ENCODE measurements around the gene SLC25A19.
"Not testable (repeated sequence)": the region's sequence is repeated elsewhere in the genome, so short reads cannot be mapped to it uniquely, and the experiment has no call there.

SLC25A19 gene

DNA sequence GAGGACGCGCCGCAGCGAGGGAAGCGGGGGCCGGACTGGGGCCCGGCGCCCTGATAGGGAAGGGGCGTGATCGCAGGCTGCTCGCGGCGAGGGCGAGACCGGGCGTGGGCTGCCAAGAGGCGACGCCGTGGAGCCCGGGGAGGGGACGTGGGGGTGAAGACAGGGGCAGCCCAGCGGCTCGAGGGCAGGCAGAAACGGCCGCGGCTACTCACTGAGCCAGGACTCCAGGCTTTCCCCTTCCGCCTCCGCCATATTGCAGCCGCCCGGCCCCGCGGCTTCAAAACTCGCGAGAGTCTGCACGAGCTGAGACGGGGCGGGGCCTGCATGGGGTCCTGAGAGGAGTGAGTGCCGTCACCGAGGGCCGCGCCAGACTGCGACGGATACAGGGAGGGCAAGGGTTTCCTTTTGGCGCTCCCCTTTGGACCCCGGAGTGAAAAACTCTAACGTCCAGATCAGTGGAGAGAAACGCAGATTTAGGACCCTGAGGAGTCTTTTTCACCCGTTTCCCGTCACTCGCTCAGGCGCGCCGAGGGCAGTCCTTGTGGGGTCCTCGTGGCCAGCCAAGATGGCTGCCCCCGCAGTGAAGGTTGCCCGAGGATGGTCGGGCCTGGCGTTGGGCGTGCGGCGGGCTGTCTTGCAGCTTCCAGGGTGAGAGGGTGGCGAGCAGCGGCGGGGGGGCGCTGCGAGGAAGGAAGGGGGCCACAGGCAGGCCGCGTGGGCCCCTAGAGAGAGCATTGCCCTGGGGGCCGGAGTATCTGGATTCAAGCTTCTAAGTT, 27.7 kb downstream of the SLC25A19 start, which contains the start of the genes GGA3 and MRPS7:
TSS of gene GGA3 (minus strand) at position 271 of the 776 bp plus-strand sequence. CDS start at position 252, 19 bp downstream.
TSS of gene MRPS7 (plus strand) at position 544 of the 776 bp plus-strand sequence. CDS start at position 566, 22 bp downstream.
- peak within 1 kb of the TSS; percentile 92 for H2AFZ ChIP-seq
- H3K4me1 ChIP-seq = peaks cover 16% of the 10 kb centered on the region

GRCh38 chr17:75260641-75261335, 28.4 kb downstream of the SLC25A19 start:
- no peaks in the 10 kb centered on the region for H3K36me3 ChIP-seq (ENCODE audit: control insufficient read depth, insufficient read depth, low read length)
- H3K27me3 ChIP-seq (ENCODE audit: control insufficient read depth, insufficient read depth, low read length) = no peaks in the 10 kb centered on the region
- peaks cover 16% of the 10 kb centered on the region for H3K4me1 ChIP-seq
- peak overlapping the region; percentile 97 for H3K4me2 ChIP-seq (ENCODE audit: low read length)
- H2AFZ ChIP-seq = peak overlapping the region; percentile 92
- H3K9ac ChIP-seq = peak overlapping the region; percentile 92
- no peak for TF ChIP-seq CTCF (IDR thresholded peaks at IDR 0.05)
- peak overlapping the region; percentile 98 for H3K27ac ChIP-seq
- peak overlapping the region; percentile 95 for H3K4me3 ChIP-seq (ENCODE audit: low read depth, low read length)
- peaks cover 54% of the 10 kb centered on the region for H3K79me2 ChIP-seq
- H3K9me3 ChIP-seq (ENCODE audit: control insufficient read depth, low read length) = no peaks in the 10 kb centered on the region

More for the DNA sequence above, 27.7 kb downstream of the SLC25A19 start, which contains the start of the genes GGA3 and MRPS7:
- Histone ChIP-seq H3K9me3 (ENCODE audit: control insufficient read depth, low read length) (no peaks in the 10 kb centered on the region), H3K27ac (peak within 1 kb of the TSS; percentile 98), H3K4me3 (ENCODE audit: low read depth, low read length) (peak within 1 kb of the TSS; percentile 95), H3K4me2 (ENCODE audit: low read length) (peak within 1 kb of the TSS; percentile 97), H3K36me3 (ENCODE audit: control insufficient read depth, insufficient read depth, low read length) (no peaks in the 10 kb centered on the region), H3K27me3 (ENCODE audit: control insufficient read depth, insufficient read depth, low read length) (no peaks in the 10 kb centered on the region), H3K9ac (peak within 1 kb of the TSS; percentile 92), H3K79me2 (peaks cover 51% of the 10 kb centered on the region)
- TF ChIP-seq CTCF (IDR thresholded peaks at IDR 0.05) = no peak

- H3K4me3 ChIP-seq (ENCODE audit: low read depth, low read length); H3K27me3 ChIP-seq (ENCODE audit: control insufficient read depth, insufficient read depth, low read length); H3K9me3 ChIP-seq (ENCODE audit: control insufficient read depth, low read length); H2AFZ ChIP-seq; H3K27ac ChIP-seq; H3K4me1 ChIP-seq; H3K36me3 ChIP-seq (ENCODE audit: control insufficient read depth, insufficient read depth, low read length); H3K4me2 ChIP-seq (ENCODE audit: low read length); H3K9ac ChIP-seq: not testable (repeated sequence)
- H3K79me2 ChIP-seq = peaks cover 63% of the 10 kb centered on the region
Measured at GRCh38 chr17:75257228-75257627, 32.0 kb downstream of the SLC25A19 start.

DNA sequence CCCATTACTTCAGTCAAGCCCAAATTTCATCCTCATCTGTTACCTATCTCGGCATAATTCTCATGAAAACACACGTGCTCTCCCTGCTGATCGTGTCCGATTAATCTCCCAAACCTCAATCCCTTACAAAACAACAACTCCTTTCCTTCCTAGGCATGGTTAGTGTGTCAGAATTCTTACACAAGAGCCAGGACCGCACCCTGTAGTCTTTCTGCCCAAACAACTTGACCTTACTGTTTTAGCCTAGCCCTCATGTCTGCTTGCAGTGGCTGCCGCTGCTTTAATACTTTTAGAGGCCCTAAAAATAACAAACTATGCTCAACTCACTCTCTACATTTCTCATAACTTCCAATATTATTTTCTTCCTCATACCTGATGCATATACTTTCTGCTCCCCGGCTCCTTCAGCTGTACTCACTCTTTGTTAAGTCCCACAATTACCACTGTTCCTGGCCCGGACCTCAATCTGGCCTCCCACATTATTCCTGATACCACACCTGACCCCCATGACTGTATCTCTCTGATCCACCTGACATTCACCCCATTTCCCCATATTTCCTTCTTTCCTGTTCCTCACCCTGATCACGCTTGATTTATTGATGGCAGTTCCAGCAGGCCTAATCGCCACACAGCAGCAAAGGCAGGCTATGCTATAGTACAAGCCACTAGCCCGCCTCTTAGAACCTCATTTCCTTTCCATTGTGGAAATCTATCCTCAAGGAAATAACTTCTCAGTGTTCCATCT, 33.1 kb downstream of the SLC25A19 start:
- not testable (repeated sequence) for H3K36me3 ChIP-seq (ENCODE audit: control insufficient read depth, insufficient read depth, low read length); H3K4me1 ChIP-seq; H3K4me2 ChIP-seq (ENCODE audit: low read length); H3K9me3 ChIP-seq (ENCODE audit: control insufficient read depth, low read length); H2AFZ ChIP-seq; H3K27ac ChIP-seq; H3K4me3 ChIP-seq (ENCODE audit: low read depth, low read length); H3K9ac ChIP-seq; H3K27me3 ChIP-seq (ENCODE audit: control insufficient read depth, insufficient read depth, low read length)
- peaks cover 64% of the 10 kb centered on the region for H3K79me2 ChIP-seq

DNA sequence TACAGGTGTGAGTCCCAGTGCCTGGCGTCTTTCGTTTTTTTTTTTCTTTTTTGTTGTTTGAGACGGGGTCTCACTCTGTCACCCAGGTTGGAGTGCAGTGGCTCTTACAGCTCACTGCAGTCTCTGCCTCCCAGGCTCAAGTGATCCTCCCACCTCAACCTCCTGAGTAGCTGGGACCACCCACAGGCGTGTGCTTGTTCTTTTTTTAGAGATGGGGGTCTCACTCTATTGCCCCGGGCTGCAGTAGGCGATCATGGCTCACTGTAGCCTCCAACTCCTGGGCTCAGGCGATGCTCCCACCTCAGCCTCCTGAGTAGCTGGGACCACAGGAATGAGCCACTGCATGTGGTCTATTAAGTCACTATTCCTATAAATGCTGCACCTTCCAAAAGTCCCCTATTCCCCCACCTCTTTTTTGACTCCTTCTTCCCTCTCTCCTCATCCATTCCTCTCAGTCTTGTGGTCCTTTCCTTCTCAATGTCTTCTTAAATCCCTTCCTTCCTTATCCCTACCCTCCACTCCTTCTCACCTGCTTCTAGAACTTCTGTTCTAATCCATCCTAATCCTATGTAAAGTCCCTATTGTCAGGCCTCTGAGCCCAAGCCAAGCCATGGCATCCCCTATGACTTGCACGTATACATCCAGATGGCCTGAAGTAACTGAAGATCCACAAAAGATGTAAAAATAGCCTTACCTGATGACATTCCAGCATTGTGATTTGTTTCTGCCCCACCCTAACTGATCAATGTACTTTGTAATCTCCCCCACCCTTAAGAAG, 37.0 kb downstream of the SLC25A19 start:
- Histone ChIP-seq H3K36me3 (ENCODE audit: control insufficient read depth, insufficient read depth, low read length) (no peaks in the 10 kb centered on the region), H3K9ac (no peak overlapping the region), H3K4me2 (ENCODE audit: low read length) (no peak overlapping the region), H2AFZ (no peak overlapping the region), H3K27me3 (ENCODE audit: control insufficient read depth, insufficient read depth, low read length) (no peaks in the 10 kb centered on the region), H3K4me3 (ENCODE audit: low read depth, low read length) (no peak overlapping the region), H3K27ac (no peak overlapping the region), H3K9me3 (ENCODE audit: control insufficient read depth, low read length) (no peaks in the 10 kb centered on the region), H3K4me1 (no peaks in the 10 kb centered on the region), H3K79me2 (peaks cover 33% of the 10 kb centered on the region)
- no peak for TF ChIP-seq CTCF (IDR thresholded peaks at IDR 0.05)

Data from parathyroid adenoma (tissue), 2 donors.